ENCODE measurements around the gene SLC10A7.
A peak's percentile ranks its signal among the peaks of the same experiment; 100 is the strongest.

Gene SLC10A7

GRCh38 chr4:146349306-146349705 lies 172.4 kb downstream of the SLC10A7 start:
- no peak for DNase-seq (ENCODE audit: low spot score)

- no peak for DNase-seq (ENCODE audit: low spot score)
Observed at GRCh38 chr4:146347822-146348221, 173.9 kb downstream of the SLC10A7 start.

GRCh38 chr4:146346276-146346675 lies 175.5 kb downstream of the SLC10A7 start:
- DNase-seq (ENCODE audit: low spot score) = no peak

- no peak for DNase-seq (ENCODE audit: low spot score)
Observed at GRCh38 chr4:146343776-146344175, 178.0 kb downstream of the SLC10A7 start.

GRCh38 chr4:146343199-146343598 lies 178.5 kb downstream of the SLC10A7 start:
- no peak for DNase-seq (ENCODE audit: low spot score)

GRCh38 chr4:146342600-146343192 lies 179.0 kb downstream of the SLC10A7 start:
- DNase-seq (ENCODE audit: low spot score) = peak; percentile 55

GRCh38 chr4:146340798-146341197 lies 180.9 kb downstream of the SLC10A7 start:
- no peak for DNase-seq (ENCODE audit: low spot score)

GRCh38 chr4:146338512-146338911 lies 183.2 kb downstream of the SLC10A7 start:
- DNase-seq (ENCODE audit: low spot score) = no peak

- DNase-seq (ENCODE audit: low spot score) = no peak
Observed at GRCh38 chr4:146336410-146336807, 185.3 kb downstream of the SLC10A7 start.

- no peak for DNase-seq (ENCODE audit: low spot score)
Observed at GRCh38 chr4:146335763-146336409, 185.9 kb downstream of the SLC10A7 start.

- no peak for DNase-seq (ENCODE audit: low spot score)
Observed at GRCh38 chr4:146334862-146335449, 186.8 kb downstream of the SLC10A7 start.

GRCh38 chr4:146333895-146334262 lies 187.9 kb downstream of the SLC10A7 start:
- DNase-seq (ENCODE audit: low spot score) = no peak

GRCh38 chr4:146333187-146333894 lies 188.4 kb downstream of the SLC10A7 start:
- peak; percentile 1 for DNase-seq (ENCODE audit: low spot score)

GRCh38 chr4:146330392-146330791 lies 191.3 kb downstream of the SLC10A7 start:
- DNase-seq (ENCODE audit: low spot score) = no peak

- no peak for DNase-seq (ENCODE audit: low spot score)
Observed at GRCh38 chr4:146329050-146329716, 192.6 kb downstream of the SLC10A7 start.

- DNase-seq (ENCODE audit: low spot score) = no peak
Observed at GRCh38 chr4:146327859-146328650, 193.7 kb downstream of the SLC10A7 start.

- no peak for DNase-seq (ENCODE audit: low spot score)
Observed at GRCh38 chr4:146318894-146319293, 202.8 kb downstream of the SLC10A7 start.

GRCh38 chr4:146317783-146318182 lies 204.0 kb downstream of the SLC10A7 start:
- no peak for DNase-seq (ENCODE audit: low spot score)

- DNase-seq (ENCODE audit: low spot score) = no peak
Observed at GRCh38 chr4:146315184-146315583, 206.6 kb downstream of the SLC10A7 start.

- no peak for DNase-seq (ENCODE audit: low spot score)
Observed at GRCh38 chr4:146311238-146311970, 210.3 kb downstream of the SLC10A7 start.

Measured in CD4-positive, alpha-beta T cell treated with Interleukin-2 at 100 ng/mL for 4 hours (primary cell).